Measurements from ENCODE around the gene MCTS1.
"Not testable (repeated sequence)": the region's sequence is repeated elsewhere in the genome, so short reads cannot be mapped to it uniquely, and the experiment has no call there.

Gene MCTS1

DNA sequence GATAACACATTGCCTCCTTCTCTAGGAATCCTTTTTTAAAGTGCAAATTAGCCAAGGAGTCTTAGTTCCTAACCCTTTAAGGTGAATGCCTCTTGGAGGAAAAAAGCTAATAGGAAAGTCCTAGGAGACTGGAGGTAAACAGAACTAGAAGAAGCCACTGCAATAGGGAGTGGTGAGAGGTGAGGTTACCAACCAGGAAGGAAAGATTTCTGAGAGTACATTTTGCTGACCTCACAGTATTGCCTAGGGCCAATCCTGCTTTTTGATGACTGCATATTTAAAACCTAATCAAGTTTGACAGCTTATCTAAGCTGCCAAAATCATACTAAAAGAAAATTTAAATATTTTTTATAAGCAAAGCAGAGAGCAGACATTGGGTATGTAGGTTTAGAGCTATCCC is 35.9 kb upstream of the MCTS1 start:
- H3K9me3 ChIP-seq (ENCODE audit: control insufficient read depth in 5 of 5, low read length in 5 of 5) = peaks cover 0 to 4% (median 0%) of the 10 kb centered on the region in 5 donors
- H3K27me3 ChIP-seq (ENCODE audit: control insufficient read depth in 5 of 5, insufficient read depth in 4 of 5, low read length in 5 of 5) = no peaks in the 10 kb centered on the region
- H3K4me3 ChIP-seq (ENCODE audit: low read depth in 1 of 5, low read length in 5 of 5) = no peak overlapping the region
- no peaks in the 10 kb centered on the region for H3K4me1 ChIP-seq (ENCODE audit: control insufficient read depth in 5 of 5, insufficient read depth in 5 of 5, low read length in 5 of 5)
- H3K9ac ChIP-seq (ENCODE audit: low read length in 5 of 5) = no peak overlapping the region
- H3K36me3 ChIP-seq (ENCODE audit: control insufficient read depth in 5 of 5, insufficient read depth in 5 of 5, low read length in 5 of 5) = no peaks in the 10 kb centered on the region
- no peak overlapping the region for H3K27ac ChIP-seq (ENCODE audit: low read depth, low read length)

DNA sequence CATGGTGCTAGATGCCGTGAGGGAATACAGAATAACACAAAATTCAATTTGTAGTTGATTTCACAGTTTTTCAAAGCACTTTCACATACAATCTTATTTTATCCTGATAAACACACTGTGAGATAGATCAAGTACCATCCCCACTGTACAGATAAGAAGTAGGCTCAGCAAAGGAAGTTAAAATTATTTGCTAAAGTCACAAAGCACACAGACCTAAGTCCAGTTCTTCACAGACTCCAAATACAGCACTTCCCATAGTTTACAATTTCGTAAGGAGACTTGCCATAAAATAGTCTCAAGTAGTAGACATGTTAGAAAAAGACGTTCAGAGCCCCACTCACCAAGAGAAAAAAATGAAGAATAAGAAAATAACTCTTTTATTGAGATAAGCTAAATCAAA is 35.3 kb upstream of the MCTS1 start:
- H3K27ac ChIP-seq (ENCODE audit: low read depth, low read length) = no peak overlapping the region

GRCh38 chrX:120570011-120570600 is 33.8 kb upstream of the MCTS1 start:
- Histone ChIP-seq H3K9ac (ENCODE audit: low read length in 5 of 5) (no peak overlapping the region), H3K27me3 (ENCODE audit: control insufficient read depth in 5 of 5, insufficient read depth in 4 of 5, low read length in 5 of 5) (no peaks in the 10 kb centered on the region), H3K4me3 (ENCODE audit: low read depth in 1 of 5, low read length in 5 of 5) (no peak overlapping the region), H3K4me1 (ENCODE audit: control insufficient read depth in 5 of 5, insufficient read depth in 5 of 5, low read length in 5 of 5) (no peaks in the 10 kb centered on the region), H3K9me3 (ENCODE audit: control insufficient read depth in 5 of 5, low read length in 5 of 5) (peaks cover 0 to 4% (median 0%) of the 10 kb centered on the region in 5 donors), H3K27ac (ENCODE audit: low read depth, low read length) (no peak overlapping the region), H3K36me3 (ENCODE audit: control insufficient read depth in 5 of 5, insufficient read depth in 5 of 5, low read length in 5 of 5) (no peaks in the 10 kb centered on the region)

More for the DNA sequence above, 35.3 kb upstream of the MCTS1 start:
- no peaks in the 10 kb centered on the region for H3K27me3 ChIP-seq (ENCODE audit: control insufficient read depth in 5 of 5, insufficient read depth in 4 of 5, low read length in 5 of 5)
- H3K4me3 ChIP-seq (ENCODE audit: low read depth in 1 of 5, low read length in 5 of 5) = no peak overlapping the region
- H3K9me3 ChIP-seq (ENCODE audit: control insufficient read depth in 5 of 5, low read length in 5 of 5) = peaks cover 0 to 4% (median 0%) of the 10 kb centered on the region in 5 donors
- no peak overlapping the region for H3K9ac ChIP-seq (ENCODE audit: low read length in 5 of 5)
- H3K4me1 ChIP-seq (ENCODE audit: control insufficient read depth in 5 of 5, insufficient read depth in 5 of 5, low read length in 5 of 5) = no peaks in the 10 kb centered on the region
- H3K36me3 ChIP-seq (ENCODE audit: control insufficient read depth in 5 of 5, insufficient read depth in 5 of 5, low read length in 5 of 5) = no peaks in the 10 kb centered on the region

GRCh38 chrX:120573806-120574205 is 30.1 kb upstream of the MCTS1 start:
- H3K27me3 ChIP-seq (ENCODE audit: control insufficient read depth in 5 of 5, insufficient read depth in 4 of 5, low read length in 5 of 5); H3K4me1 ChIP-seq (ENCODE audit: control insufficient read depth in 5 of 5, insufficient read depth in 5 of 5, low read length in 5 of 5); H3K9ac ChIP-seq (ENCODE audit: low read length in 5 of 5); H3K27ac ChIP-seq (ENCODE audit: low read depth, low read length); H3K4me3 ChIP-seq (ENCODE audit: low read depth in 1 of 5, low read length in 5 of 5); H3K36me3 ChIP-seq (ENCODE audit: control insufficient read depth in 5 of 5, insufficient read depth in 5 of 5, low read length in 5 of 5); H3K9me3 ChIP-seq (ENCODE audit: control insufficient read depth in 5 of 5, low read length in 5 of 5): not testable (repeated sequence)

DNA sequence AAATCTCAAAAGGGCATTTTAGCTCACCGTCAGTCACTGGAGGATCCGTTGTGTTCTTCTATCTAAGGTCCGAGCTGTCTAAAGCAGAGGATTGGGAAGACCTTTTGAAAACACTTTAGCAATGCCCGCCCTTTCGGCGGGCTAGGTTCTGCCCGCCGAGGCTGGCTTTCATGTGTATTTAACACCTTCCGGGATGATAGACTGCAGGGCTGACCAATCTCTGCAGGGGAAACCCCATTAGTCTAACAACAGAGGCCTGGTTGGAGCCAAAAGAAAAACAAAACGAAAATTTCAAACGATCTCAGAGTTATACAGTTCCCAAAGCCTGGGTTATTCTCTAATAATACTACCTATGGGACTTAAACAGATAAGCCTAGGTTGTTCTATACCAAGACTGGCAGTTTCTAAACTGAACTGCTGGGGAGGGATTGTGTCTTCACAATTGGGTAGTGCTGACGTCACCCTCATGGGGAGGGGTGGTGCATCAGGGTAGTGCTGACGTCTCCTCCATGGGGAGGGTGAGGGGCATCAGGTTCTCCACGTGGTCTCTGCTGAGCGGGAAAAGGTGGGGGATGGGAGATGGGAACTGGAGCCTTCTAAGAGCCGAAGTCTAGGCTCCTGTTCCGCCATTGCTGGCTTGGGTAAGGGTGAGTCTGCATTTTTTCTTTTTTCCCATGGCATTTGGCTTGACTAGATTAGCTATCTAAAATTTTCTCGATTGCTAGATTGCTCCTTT is 28.4 kb upstream of the MCTS1 start:
- Histone ChIP-seq H3K27ac (ENCODE audit: low read depth, low read length) (no peak overlapping the region), H3K4me3 (ENCODE audit: low read depth in 1 of 5, low read length in 5 of 5) (no peak overlapping the region), H3K36me3 (ENCODE audit: control insufficient read depth in 5 of 5, insufficient read depth in 5 of 5, low read length in 5 of 5) (no peaks in the 10 kb centered on the region)

GRCh38 chrX:120585702-120586101 is 18.2 kb upstream of the MCTS1 start:
- Histone ChIP-seq H3K27me3 (ENCODE audit: control insufficient read depth in 5 of 5, insufficient read depth in 4 of 5, low read length in 5 of 5) (peaks cover 0 to 3% (median 0%) of the 10 kb centered on the region in 5 donors), H3K9me3 (ENCODE audit: control insufficient read depth in 5 of 5, low read length in 5 of 5) (no peaks in the 10 kb centered on the region), H3K9ac (ENCODE audit: low read length in 5 of 5) (no peak overlapping the region), H3K27ac (ENCODE audit: low read depth, low read length) (no peak overlapping the region), H3K4me1 (ENCODE audit: control insufficient read depth in 5 of 5, insufficient read depth in 5 of 5, low read length in 5 of 5) (no peaks in the 10 kb centered on the region), H3K36me3 (ENCODE audit: control insufficient read depth in 5 of 5, insufficient read depth in 5 of 5, low read length in 5 of 5) (no peaks in the 10 kb centered on the region), H3K4me3 (ENCODE audit: low read depth in 1 of 5, low read length in 5 of 5) (no peak overlapping the region)

More for the DNA sequence above, 28.4 kb upstream of the MCTS1 start:
- peaks cover 0 to under 1% (median 0%) of the 10 kb centered on the region in 5 donors for H3K9me3 ChIP-seq (ENCODE audit: control insufficient read depth in 5 of 5, low read length in 5 of 5)
- H3K4me1 ChIP-seq (ENCODE audit: control insufficient read depth in 5 of 5, insufficient read depth in 5 of 5, low read length in 5 of 5) = no peaks in the 10 kb centered on the region
- H3K27me3 ChIP-seq (ENCODE audit: control insufficient read depth in 5 of 5, insufficient read depth in 4 of 5, low read length in 5 of 5) = peaks cover 0 to 4% (median 2%) of the 10 kb centered on the region in 5 donors
- H3K9ac ChIP-seq (ENCODE audit: low read length in 5 of 5) = no peak overlapping the region

DNA sequence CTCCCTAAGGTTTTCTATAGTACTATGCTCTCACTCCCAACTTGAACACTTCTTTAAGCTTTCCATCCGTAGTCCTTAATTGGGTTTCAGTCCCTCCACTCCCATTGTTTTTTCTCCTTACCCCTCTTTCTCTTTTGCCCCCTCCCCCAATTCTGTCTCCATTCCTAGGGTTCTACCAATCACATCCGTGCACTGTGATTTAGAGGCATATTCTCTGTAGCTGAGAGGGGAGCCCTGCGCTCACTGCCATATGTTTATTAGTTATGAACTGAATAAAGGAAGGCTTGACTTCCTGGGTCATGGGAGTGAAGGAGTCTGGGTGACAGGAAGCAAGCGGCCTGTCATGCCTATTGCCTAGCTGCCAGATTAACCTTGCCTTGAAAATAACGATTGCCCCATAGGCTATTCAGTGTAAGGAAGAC is 471 bp downstream of the MCTS1 start:
- Histone ChIP-seq H3K36me3 (ENCODE audit: control insufficient read depth in 5 of 5, insufficient read depth in 5 of 5, low read length in 5 of 5) (peaks cover 0 to 9% (median 4%) of the 10 kb centered on the region in 5 donors), H3K27ac (ENCODE audit: low read depth, low read length) (peak overlapping the region; percentile 84), H3K9me3 (ENCODE audit: control insufficient read depth in 5 of 5, low read length in 5 of 5) (no peaks in the 10 kb centered on the region), H3K4me3 (ENCODE audit: low read depth in 1 of 5, low read length in 5 of 5) (peak overlapping the region; percentile 68 to 87 (median 70)), H3K27me3 (ENCODE audit: control insufficient read depth in 5 of 5, insufficient read depth in 4 of 5, low read length in 5 of 5) (peaks cover 0 to 3% (median 0%) of the 10 kb centered on the region in 5 donors), H3K4me1 (ENCODE audit: control insufficient read depth in 5 of 5, insufficient read depth in 5 of 5, low read length in 5 of 5) (peaks cover 0 to 7% (median 6%) of the 10 kb centered on the region in 5 donors), H3K9ac (ENCODE audit: low read length in 5 of 5) (peak overlapping the region; percentile 60 to 91 (median 71))

DNA sequence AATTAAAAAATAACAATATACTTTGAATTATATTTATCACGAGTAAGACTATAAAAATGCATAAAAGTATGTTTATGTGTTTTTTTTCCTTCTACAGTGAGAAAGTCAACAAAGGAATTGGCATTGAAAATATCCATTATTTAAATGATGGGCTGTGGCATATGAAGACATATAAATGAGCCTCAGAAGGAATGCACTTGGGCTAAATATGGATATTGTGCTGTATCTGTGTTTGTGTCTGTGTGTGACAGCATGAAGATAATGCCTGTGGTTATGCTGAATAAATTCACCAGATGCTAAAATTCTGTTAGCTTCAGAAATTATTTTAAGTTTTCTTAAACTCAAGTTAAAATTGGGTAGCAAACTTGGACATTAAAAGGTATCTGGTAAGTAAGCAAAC is 8.2 kb downstream of the MCTS1 start:
- no peak overlapping the region for H3K4me3 ChIP-seq (ENCODE audit: low read depth in 1 of 5, low read length in 5 of 5)
- no peaks in the 10 kb centered on the region for H3K9me3 ChIP-seq (ENCODE audit: control insufficient read depth in 5 of 5, low read length in 5 of 5)
- H3K36me3 ChIP-seq (ENCODE audit: control insufficient read depth in 5 of 5, insufficient read depth in 5 of 5, low read length in 5 of 5) = peaks cover 7 to 23% (median 17%) of the 10 kb centered on the region in 5 donors
- no peaks in the 10 kb centered on the region for H3K27me3 ChIP-seq (ENCODE audit: control insufficient read depth in 5 of 5, insufficient read depth in 4 of 5, low read length in 5 of 5)
- H3K27ac ChIP-seq (ENCODE audit: low read depth, low read length) = no peak overlapping the region
- no peaks in the 10 kb centered on the region for H3K4me1 ChIP-seq (ENCODE audit: control insufficient read depth in 5 of 5, insufficient read depth in 5 of 5, low read length in 5 of 5)
- H3K9ac ChIP-seq (ENCODE audit: low read length in 5 of 5) = no peak overlapping the region

- no peak overlapping the region for H3K9ac ChIP-seq (ENCODE audit: low read length in 5 of 5)
- no peaks in the 10 kb centered on the region for H3K4me1 ChIP-seq (ENCODE audit: control insufficient read depth in 5 of 5, insufficient read depth in 5 of 5, low read length in 5 of 5)
- no peaks in the 10 kb centered on the region for H3K27me3 ChIP-seq (ENCODE audit: control insufficient read depth in 5 of 5, insufficient read depth in 4 of 5, low read length in 5 of 5)
- H3K36me3 ChIP-seq (ENCODE audit: control insufficient read depth in 5 of 5, insufficient read depth in 5 of 5, low read length in 5 of 5) = peaks cover 7 to 23% (median 10%) of the 10 kb centered on the region in 5 donors
- H3K9me3 ChIP-seq (ENCODE audit: control insufficient read depth in 5 of 5, low read length in 5 of 5) = no peaks in the 10 kb centered on the region
- H3K4me3 ChIP-seq (ENCODE audit: low read depth in 1 of 5, low read length in 5 of 5) = no peak overlapping the region
- no peak overlapping the region for H3K27ac ChIP-seq (ENCODE audit: low read depth, low read length)
These were observed 10.9 kb downstream of the MCTS1 start for GRCh38 chrX:120614816-120615215.

DNA sequence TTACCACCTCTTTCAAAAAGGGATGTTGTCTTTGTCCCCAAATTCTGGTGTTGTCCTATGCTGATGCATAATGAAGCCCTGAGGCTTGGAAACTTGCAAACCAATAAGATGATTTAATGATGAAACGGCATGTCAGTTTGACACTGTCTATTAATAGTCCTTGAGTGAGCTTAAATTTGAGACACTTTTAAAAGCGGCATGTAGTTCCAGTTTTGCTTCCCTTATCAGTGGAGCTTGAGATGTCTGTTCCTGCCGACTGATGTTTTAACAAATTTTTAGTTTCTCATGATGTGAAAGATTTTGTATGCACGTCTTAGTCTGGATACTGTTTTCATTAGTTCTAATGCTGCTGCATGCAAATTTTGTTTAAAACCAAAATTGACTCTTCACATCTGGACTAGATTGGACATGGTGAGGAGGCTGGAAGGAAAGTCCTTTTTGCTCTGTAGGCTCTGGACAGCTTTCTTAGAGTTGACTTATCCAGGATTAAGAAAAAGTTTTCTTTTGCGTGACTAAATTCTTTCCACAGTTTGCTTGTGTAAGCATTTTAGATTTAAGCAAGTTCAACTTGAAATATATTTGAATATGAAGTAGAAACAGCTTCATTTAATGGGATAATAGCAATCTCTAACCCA is 14.2 kb downstream of the MCTS1 start:
- Histone ChIP-seq H3K27ac (ENCODE audit: low read depth, low read length) (no peak overlapping the region), H3K4me3 (ENCODE audit: low read depth in 1 of 5, low read length in 5 of 5) (no peak overlapping the region), H3K36me3 (ENCODE audit: control insufficient read depth in 5 of 5, insufficient read depth in 5 of 5, low read length in 5 of 5) (peaks cover 0 to 12% (median 5%) of the 10 kb centered on the region in 5 donors), H3K27me3 (ENCODE audit: control insufficient read depth in 5 of 5, insufficient read depth in 4 of 5, low read length in 5 of 5) (no peaks in the 10 kb centered on the region), H3K4me1 (ENCODE audit: control insufficient read depth in 5 of 5, insufficient read depth in 5 of 5, low read length in 5 of 5) (no peaks in the 10 kb centered on the region), H3K9me3 (ENCODE audit: control insufficient read depth in 5 of 5, low read length in 5 of 5) (no peaks in the 10 kb centered on the region), H3K9ac (ENCODE audit: low read length in 5 of 5) (no peak overlapping the region)

Measured in subcutaneous abdominal adipose tissue (tissue), 5 donors.